Measurements from ENCODE around the gene PPM1L. TPM values are rescaled to one million over a fixed set of nuclear protein-coding genes. Genes with fewer than 3 reads are reported as not detected.

PPM1L gene
- total and polyA plus RNA-seq, 2 of the 13 experiments (the other 11 are each of a cell fraction or from before 2014, with no cell fraction given), result 0.22 to 1.4 TPM

DNA sequence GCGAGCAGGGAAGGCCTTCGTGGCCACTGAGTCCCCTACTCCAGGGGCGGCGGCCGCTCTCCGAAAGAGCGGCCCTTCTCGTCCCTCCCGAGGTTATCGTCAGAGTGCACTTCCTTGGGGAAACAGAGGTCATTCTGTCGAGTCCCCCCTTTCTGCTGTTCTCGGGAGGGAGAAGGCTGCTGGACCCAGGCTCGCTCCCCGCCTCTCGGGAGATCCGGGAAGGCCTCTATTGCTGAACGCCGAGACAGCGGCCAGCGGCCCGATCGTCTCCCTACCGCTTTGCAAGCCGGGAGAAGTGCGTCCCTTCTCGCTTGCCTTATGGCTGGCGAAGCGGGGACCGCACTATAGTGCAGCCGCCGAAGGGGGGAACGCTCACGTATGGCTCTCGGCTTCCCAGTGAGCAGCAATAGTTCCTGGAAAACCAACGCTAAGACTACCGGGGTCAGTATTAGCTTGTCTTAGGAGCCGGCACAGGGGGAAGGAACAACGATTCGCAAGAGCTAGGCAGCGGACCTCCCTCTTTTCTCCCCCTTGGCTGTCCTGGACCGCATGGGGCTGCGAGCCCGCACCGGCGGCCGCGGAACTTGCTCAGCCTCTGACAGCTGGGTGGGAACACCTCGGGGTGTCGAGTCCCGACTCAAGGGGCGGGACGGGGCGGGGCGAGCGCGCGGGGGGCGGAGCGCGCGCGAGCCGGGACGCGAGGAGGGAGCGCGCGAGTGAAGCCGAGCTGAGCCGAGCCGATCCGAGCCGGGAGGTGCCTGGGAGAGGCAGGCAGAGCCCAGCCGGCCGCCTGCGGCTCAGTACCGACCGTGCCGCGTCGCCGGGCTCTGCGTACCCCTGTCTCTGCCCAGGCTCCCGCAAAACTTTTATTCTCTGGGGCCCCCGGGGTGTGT is 930 bp upstream of the PPM1L start (continued):
- TF ChIP-seq, protein P1, sequence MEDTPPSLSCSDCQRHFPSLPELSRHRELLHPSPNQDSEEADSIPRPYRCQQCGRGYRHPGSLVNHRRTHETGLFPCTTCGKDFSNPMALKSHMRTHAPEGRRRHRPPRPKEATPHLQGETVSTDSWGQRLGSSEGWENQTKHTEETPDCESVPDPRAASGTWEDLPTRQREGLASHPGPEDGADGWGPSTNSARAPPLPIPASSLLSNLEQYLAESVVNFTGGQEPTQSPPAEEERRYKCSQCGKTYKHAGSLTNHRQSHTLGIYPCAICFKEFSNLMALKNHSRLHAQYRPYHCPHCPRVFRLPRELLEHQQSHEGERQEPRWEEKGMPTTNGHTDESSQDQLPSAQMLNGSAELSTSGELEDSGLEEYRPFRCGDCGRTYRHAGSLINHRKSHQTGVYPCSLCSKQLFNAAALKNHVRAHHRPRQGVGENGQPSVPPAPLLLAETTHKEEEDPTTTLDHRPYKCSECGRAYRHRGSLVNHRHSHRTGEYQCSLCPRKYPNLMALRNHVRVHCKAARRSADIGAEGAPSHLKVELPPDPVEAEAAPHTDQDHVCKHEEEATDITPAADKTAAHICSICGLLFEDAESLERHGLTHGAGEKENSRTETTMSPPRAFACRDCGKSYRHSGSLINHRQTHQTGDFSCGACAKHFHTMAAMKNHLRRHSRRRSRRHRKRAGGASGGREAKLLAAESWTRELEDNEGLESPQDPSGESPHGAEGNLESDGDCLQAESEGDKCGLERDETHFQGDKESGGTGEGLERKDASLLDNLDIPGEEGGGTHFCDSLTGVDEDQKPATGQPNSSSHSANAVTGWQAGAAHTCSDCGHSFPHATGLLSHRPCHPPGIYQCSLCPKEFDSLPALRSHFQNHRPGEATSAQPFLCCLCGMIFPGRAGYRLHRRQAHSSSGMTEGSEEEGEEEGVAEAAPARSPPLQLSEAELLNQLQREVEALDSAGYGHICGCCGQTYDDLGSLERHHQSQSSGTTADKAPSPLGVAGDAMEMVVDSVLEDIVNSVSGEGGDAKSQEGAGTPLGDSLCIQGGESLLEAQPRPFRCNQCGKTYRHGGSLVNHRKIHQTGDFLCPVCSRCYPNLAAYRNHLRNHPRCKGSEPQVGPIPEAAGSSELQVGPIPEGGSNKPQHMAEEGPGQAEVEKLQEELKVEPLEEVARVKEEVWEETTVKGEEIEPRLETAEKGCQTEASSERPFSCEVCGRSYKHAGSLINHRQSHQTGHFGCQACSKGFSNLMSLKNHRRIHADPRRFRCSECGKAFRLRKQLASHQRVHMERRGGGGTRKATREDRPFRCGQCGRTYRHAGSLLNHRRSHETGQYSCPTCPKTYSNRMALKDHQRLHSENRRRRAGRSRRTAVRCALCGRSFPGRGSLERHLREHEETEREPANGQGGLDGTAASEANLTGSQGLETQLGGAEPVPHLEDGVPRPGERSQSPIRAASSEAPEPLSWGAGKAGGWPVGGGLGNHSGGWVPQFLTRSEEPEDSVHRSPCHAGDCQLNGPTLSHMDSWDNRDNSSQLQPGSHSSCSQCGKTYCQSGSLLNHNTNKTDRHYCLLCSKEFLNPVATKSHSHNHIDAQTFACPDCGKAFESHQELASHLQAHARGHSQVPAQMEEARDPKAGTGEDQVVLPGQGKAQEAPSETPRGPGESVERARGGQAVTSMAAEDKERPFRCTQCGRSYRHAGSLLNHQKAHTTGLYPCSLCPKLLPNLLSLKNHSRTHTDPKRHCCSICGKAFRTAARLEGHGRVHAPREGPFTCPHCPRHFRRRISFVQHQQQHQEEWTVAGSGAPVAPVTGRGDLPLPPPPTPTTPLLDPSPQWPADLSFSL (CRISPR knock-in tag; IDR thresholded peaks at IDR 0.05), result no peak
- TF ChIP-seq ERF (CRISPR knock-in tag; IDR thresholded peaks at IDR 0.05), result peak; percentile 32; the same call in 1 of the 2 replicates
- TF ChIP-seq SYNCRIP (IDR thresholded peaks at IDR 0.05; ENCODE audit: insufficient read depth, low read depth, low read length), result no peak
- no peak for TF ChIP-seq ZNF615 (CRISPR knock-in tag; IDR thresholded peaks at IDR 0.05; ENCODE audit: borderline replicate concordance)
- TF ChIP-seq ZBTB38 (CRISPR knock-in tag; IDR thresholded peaks at IDR 0.05), result no peak
- no peak for TF ChIP-seq HDAC2 (CRISPR knock-in tag; IDR thresholded peaks at IDR 0.05)
- no peak for TF ChIP-seq RARG (CRISPR knock-in tag; IDR thresholded peaks at IDR 0.05; ENCODE audit: low read depth)
- peak; percentile 56 for TF ChIP-seq RBFOX2 (IDR thresholded peaks at IDR 0.05; ENCODE audit: low read depth, low read length)
- TF ChIP-seq ZNF598 (CRISPR knock-in tag; IDR thresholded peaks at IDR 0.05; ENCODE audit: borderline replicate concordance), result peak; percentile 71; the same call in 1 of the 2 replicates
- TF ChIP-seq, protein P2, sequence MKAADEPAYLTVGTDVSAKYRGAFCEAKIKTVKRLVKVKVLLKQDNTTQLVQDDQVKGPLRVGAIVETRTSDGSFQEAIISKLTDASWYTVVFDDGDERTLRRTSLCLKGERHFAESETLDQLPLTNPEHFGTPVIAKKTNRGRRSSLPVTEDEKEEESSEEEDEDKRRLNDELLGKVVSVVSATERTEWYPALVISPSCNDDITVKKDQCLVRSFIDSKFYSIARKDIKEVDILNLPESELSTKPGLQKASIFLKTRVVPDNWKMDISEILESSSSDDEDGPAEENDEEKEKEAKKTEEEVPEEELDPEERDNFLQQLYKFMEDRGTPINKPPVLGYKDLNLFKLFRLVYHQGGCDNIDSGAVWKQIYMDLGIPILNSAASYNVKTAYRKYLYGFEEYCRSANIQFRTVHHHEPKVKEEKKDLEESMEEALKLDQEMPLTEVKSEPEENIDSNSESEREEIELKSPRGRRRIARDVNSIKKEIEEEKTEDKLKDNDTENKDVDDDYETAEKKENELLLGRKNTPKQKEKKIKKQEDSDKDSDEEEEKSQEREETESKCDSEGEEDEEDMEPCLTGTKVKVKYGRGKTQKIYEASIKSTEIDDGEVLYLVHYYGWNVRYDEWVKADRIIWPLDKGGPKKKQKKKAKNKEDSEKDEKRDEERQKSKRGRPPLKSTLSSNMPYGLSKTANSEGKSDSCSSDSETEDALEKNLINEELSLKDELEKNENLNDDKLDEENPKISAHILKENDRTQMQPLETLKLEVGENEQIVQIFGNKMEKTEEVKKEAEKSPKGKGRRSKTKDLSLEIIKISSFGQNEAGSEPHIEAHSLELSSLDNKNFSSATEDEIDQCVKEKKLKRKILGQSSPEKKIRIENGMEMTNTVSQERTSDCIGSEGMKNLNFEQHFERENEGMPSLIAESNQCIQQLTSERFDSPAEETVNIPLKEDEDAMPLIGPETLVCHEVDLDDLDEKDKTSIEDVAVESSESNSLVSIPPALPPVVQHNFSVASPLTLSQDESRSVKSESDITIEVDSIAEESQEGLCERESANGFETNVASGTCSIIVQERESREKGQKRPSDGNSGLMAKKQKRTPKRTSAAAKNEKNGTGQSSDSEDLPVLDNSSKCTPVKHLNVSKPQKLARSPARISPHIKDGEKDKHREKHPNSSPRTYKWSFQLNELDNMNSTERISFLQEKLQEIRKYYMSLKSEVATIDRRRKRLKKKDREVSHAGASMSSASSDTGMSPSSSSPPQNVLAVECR (CRISPR knock-in tag; IDR thresholded peaks at IDR 0.05; ENCODE audit: borderline replicate concordance), result peak; percentile 46; the same call in 1 of the 2 replicates
- TF ChIP-seq, protein P3, sequence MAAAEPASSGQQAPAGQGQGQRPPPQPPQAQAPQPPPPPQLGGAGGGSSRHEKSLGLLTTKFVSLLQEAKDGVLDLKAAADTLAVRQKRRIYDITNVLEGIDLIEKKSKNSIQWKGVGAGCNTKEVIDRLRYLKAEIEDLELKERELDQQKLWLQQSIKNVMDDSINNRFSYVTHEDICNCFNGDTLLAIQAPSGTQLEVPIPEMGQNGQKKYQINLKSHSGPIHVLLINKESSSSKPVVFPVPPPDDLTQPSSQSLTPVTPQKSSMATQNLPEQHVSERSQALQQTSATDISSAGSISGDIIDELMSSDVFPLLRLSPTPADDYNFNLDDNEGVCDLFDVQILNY (CRISPR knock-in tag; conservative IDR thresholded peaks at IDR 0.05), result no peak
- no peak for TF ChIP-seq GTF3A (CRISPR knock-in tag; conservative IDR thresholded peaks at IDR 0.05)
- TF ChIP-seq POLR2G (IDR thresholded peaks at IDR 0.05; ENCODE audit: low read depth, low read length), result peak; percentile 75
- TF ChIP-seq MATR3 (CRISPR knock-in tag; IDR thresholded peaks at IDR 0.05), result no peak
- peak; percentile 48; the same call in 1 of the 2 replicates for TF ChIP-seq TBX3 (IDR thresholded peaks at IDR 0.05; ENCODE audit: borderline replicate concordance)

All from HepG2 (cell line).